DMS 273 treated with DMSO at 0.1 percent for 48 hours (cell line): ENCODE results near the gene DOK6.

Experiments
- DNase-seq: peaks from one replicate; lab custom pipeline; 2025; lab: John Stamatoyannopoulos, UW

The DOK6 gene

GRCh38 chr18:69539404-69539803, 138.7 kb downstream of the DOK6 start:
- no peak for DNase-seq

- DNase-seq: no peak
Observed at GRCh38 chr18:69556228-69556627, 155.5 kb downstream of the DOK6 start.

GRCh38 chr18:69557282-69557681, 156.6 kb downstream of the DOK6 start:
- DNase-seq: peak; percentile 23

GRCh38 chr18:69558052-69558451, 157.4 kb downstream of the DOK6 start:
- no peak for DNase-seq

- DNase-seq: no peak
Observed at GRCh38 chr18:69559604-69560003, 158.9 kb downstream of the DOK6 start.

- DNase-seq: no peak
Observed at GRCh38 chr18:69564602-69565001, 163.9 kb downstream of the DOK6 start.

GRCh38 chr18:69567813-69568488, 167.3 kb downstream of the DOK6 start:
- no peak for DNase-seq

GRCh38 chr18:69569133-69569532, 168.4 kb downstream of the DOK6 start:
- DNase-seq: no peak

GRCh38 chr18:69574401-69574800, 173.7 kb downstream of the DOK6 start:
- DNase-seq: no peak

- no peak for DNase-seq
Observed at GRCh38 chr18:69580107-69580506, 179.4 kb downstream of the DOK6 start.

GRCh38 chr18:69584429-69584828, 183.7 kb downstream of the DOK6 start:
- no peak for DNase-seq

- peak; percentile 22 for DNase-seq
Observed at GRCh38 chr18:69585696-69586095, 185.0 kb downstream of the DOK6 start.

- DNase-seq: no peak
Observed at GRCh38 chr18:69586537-69586936, 185.8 kb downstream of the DOK6 start.

GRCh38 chr18:69588301-69588700, 187.6 kb downstream of the DOK6 start:
- DNase-seq: no peak

GRCh38 chr18:69590150-69590549, 189.5 kb downstream of the DOK6 start:
- DNase-seq: no peak

GRCh38 chr18:69596345-69596744, 195.7 kb downstream of the DOK6 start:
- DNase-seq: no peak

GRCh38 chr18:69597561-69597960, 196.9 kb downstream of the DOK6 start:
- DNase-seq: no peak

- no peak for DNase-seq
Observed at GRCh38 chr18:69599377-69599776, 198.7 kb downstream of the DOK6 start.

GRCh38 chr18:69612242-69612641, 211.6 kb downstream of the DOK6 start:
- no peak for DNase-seq

GRCh38 chr18:69616114-69616513, 215.4 kb downstream of the DOK6 start:
- DNase-seq: no peak

GRCh38 chr18:69617408-69617807, 216.7 kb downstream of the DOK6 start:
- no peak for DNase-seq

GRCh38 chr18:69617888-69618287, 217.2 kb downstream of the DOK6 start:
- no peak for DNase-seq

- no peak for DNase-seq
Observed at GRCh38 chr18:69622184-69622583, 221.5 kb downstream of the DOK6 start.

- no peak for DNase-seq
Observed at GRCh38 chr18:69622961-69623360, 222.3 kb downstream of the DOK6 start.
